Naive thymus-derived CD8-positive, alpha-beta T cell (primary cell): ENCODE results near the gene FGFR2. TPM values are rescaled to one million over a fixed set of nuclear protein-coding genes. Genes with fewer than 3 reads are reported as not detected.

Experiments used
- ATAC-seq, 2 donors: fragments of 150-1000 bp; cut with Tn5 transposase in 1 of 2; sonication (Bioruptor Pico), chemical (Tn5 transposase) in 1 of 2; 1 replicate in 1 of 2; 2 replicates in 1 of 2; pipeline ENCODE4 v1.10.0; 2021; ENCODE audit warnings: mild to moderate bottlenecking in 2 of 2, moderate library complexity in 2 of 2
- POLR2A ChIA-PET: fragments of 350-600 bp; sonication (Branson Sonifier 250); formaldehyde crosslinking; loops from one replicate; lab custom pipeline; 2021; ENCODE audit warnings: antibody characterized with exemption; lab: Charles Lee
- DNase-seq, 10 donors: peaks; one replicate each; pipeline versions ENCODE4 v3.0.0 to v3.0.0-alpha.2; 2020 to 2022
- H3K27ac Mint-ChIP-seq, 10 donors: one replicate each; pipeline ENCODE4 v1.8.0; 2020 to 2022; ENCODE audit warnings: mild to moderate bottlenecking in 10 of 10, mixed read lengths in 10 of 10, moderate library complexity in 4 of 10, inconsistent platforms in 1 of 10
- H3K27me3 Mint-ChIP-seq, 5 donors: one replicate each; pipeline ENCODE4 v1.8.0; 2021 to 2022; ENCODE audit warnings: mixed read lengths in 5 of 5
- H3K36me3 Mint-ChIP-seq, 3 donors: one replicate each; pipeline ENCODE4 v1.8.0; 2020 to 2022; ENCODE audit warnings: mixed read lengths in 3 of 3, mild to moderate bottlenecking in 2 of 3, inconsistent platforms in 1 of 3
- H3K4me1 Mint-ChIP-seq, 4 donors: one replicate each; pipeline ENCODE4 v1.8.0; 2021 to 2022; ENCODE audit warnings: mixed read lengths in 4 of 4
- H3K4me3 Mint-ChIP-seq, 10 donors: one replicate each; pipeline ENCODE4 v1.8.0; 2020 to 2022; ENCODE audit warnings: mild to moderate bottlenecking in 10 of 10, mixed read lengths in 10 of 10, moderate library complexity in 6 of 10, inconsistent platforms in 1 of 10
- H3K9me3 Mint-ChIP-seq, 9 donors: one replicate each; pipeline ENCODE4 v1.8.0; 2020 to 2022; ENCODE audit warnings: mixed read lengths in 9 of 9, mild to moderate bottlenecking in 3 of 9, inconsistent platforms in 1 of 9, moderate library complexity in 1 of 9
- polyA plus RNA-seq, 3 donors: library from polyadenylated mRNA; unstranded; fragments of 300-500 nt; fragmentation: Illumina TruSeq; gene quantifications; one replicate each; pipeline ENCODE4 v1.2.3, GENCODE V29; 2021
- total RNA-seq, 8 experiments: library from RNA in 2 of 8; stranded (reverse) in 2 of 8; gene quantifications; one replicate each; pipeline ENCODE4 v1.2.3 and lab custom pipeline; 2021 to 2026

Gene FGFR2
- total and polyA plus RNA-seq, 5 experiments from 2014 or later: 0.28 TPM; not detected in 4

DNA sequence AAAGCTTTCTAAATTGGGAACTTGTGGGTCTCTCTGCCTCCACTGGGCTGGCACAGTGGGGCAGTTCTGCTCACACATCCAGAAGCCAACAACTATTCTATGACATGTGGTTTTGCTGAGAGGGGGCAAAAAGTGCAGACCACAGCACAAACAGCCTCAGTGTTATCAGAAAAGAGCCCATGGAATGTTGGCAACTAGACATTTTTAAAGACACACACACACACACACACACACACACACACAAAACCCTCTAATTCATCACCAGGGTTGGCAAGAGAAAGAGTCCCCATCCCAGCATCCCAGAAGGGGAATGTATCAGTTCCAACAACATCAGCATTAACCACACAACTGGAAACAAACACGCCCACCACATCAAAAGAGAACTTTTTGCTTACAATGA, 117.1 kb downstream of the FGFR2 start:
- ATAC-seq: no peak
- H3K4me1 Mint-ChIP-seq: no peaks in the 10 kb centered on the region
- POLR2A ChIA-PET: no interaction called here
- no peak overlapping the region for H3K4me3 Mint-ChIP-seq
- H3K27me3 Mint-ChIP-seq: peaks cover 0 to 3% (median 1%) of the 10 kb centered on the region in 5 donors
- H3K9me3 Mint-ChIP-seq: peaks cover 0 to 2% (median 0%) of the 10 kb centered on the region in 9 donors
- no peaks in the 10 kb centered on the region for H3K36me3 Mint-ChIP-seq
- no peak for DNase-seq
- H3K27ac Mint-ChIP-seq: no peak overlapping the region

DNA sequence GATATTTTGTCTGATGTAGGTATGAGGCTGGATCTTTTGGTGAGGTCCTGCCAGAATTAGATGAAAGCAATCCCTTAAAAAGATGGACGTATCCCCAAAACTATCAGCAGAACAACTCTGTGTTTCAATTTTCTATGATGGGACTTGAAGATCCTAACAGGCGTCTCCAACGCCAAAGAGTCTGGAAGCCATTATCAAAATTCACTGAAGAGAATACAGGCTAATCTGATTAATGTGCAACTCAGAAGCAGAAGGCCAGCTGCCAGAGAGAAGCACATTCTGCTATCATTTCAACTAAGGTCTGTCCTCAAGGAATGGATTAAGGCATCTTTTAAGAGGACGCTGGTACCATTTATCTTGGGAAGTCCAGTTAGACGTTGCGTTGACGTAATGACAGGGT, 119.7 kb downstream of the FGFR2 start:
- Mint-ChIP-seq H3K9me3 (peaks cover 0 to 3% (median 0%) of the 10 kb centered on the region in 9 donors), H3K27me3 (peaks cover 0 to 8% (median 1%) of the 10 kb centered on the region in 5 donors), H3K4me3 (no peak overlapping the region), H3K36me3 (no peaks in the 10 kb centered on the region), H3K27ac (no peak overlapping the region), H3K4me1 (no peaks in the 10 kb centered on the region)
- DNase-seq: no peak
- POLR2A ChIA-PET: no interaction called here
- no peak for ATAC-seq

DNA sequence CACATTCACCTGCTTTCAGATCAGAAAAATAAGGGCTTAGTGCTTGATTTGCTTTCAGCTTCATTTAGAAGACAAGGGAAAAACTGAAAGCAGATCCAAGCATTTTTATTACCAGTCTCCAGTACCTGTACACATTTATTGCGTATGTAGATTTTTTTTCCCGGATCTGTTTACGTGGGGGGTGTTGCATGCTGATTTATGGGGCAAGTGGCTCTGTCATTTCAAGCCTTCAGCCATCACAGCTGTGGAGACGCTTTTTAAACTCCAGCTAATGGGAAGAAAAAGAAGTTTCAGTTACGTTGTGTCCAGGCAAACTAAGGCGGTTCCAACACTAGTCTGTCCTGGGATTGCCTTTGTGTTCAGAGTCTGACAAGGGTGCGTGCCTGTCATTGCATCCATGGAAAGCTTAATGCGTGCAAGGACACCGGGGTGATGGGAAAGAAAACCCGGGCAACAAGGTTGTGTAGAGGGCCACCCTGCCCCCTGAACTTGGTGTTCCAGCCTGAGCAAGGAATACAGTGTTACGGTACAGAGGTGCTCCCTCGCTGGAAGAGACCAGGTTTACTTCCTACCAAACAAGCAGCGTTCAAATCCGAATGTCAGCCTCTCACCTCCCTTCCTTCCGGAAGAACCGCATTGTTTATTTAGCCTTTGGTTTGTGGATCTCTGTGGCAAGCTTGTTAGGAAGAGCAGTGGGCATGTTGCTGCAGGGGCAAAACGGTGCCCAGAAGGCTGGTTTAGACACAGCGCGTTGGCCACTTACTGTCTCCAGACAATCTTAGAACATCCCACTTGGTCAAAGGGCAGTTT, 128.2 kb downstream of the FGFR2 start:
- Mint-ChIP-seq H3K36me3 (no peaks in the 10 kb centered on the region), H3K4me3 (no peak overlapping the region), H3K9me3 (peaks cover 0 to 3% (median 0%) of the 10 kb centered on the region in 9 donors), H3K27me3 (peaks cover 0 to 8% (median 0%) of the 10 kb centered on the region in 5 donors), H3K27ac (no peak overlapping the region), H3K4me1 (no peaks in the 10 kb centered on the region)
- ATAC-seq: no peak
- DNase-seq: no peak
- POLR2A ChIA-PET: no interaction called here

DNA sequence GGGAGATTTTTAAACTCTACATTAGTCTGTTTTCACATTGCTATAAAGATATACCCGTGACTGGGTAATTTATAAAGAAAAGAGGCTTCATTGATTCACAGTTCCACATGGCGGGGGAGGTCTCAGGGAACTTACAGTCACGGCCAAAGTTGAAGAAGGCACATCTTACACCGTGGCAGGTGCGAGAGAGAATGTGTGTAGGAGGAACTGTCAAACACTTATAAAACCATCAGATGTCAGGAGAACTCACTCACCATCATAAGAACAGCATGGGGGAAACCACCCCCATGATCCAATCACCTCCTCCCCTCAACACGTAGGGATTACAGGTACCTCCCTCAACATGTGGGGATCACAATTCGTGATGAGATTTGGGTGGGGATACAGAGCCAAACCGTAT, 129.5 kb downstream of the FGFR2 start:
- H3K4me1 Mint-ChIP-seq: no peaks in the 10 kb centered on the region
- peaks cover 0 to 2% (median 0%) of the 10 kb centered on the region in 9 donors for H3K9me3 Mint-ChIP-seq
- H3K27me3 Mint-ChIP-seq: peaks cover 0 to 4% (median 0%) of the 10 kb centered on the region in 5 donors
- POLR2A ChIA-PET: no interaction called here
- DNase-seq: no peak
- no peak overlapping the region for H3K27ac Mint-ChIP-seq
- no peak for ATAC-seq
- H3K36me3 Mint-ChIP-seq: no peaks in the 10 kb centered on the region
- H3K4me3 Mint-ChIP-seq: no peak overlapping the region

DNA sequence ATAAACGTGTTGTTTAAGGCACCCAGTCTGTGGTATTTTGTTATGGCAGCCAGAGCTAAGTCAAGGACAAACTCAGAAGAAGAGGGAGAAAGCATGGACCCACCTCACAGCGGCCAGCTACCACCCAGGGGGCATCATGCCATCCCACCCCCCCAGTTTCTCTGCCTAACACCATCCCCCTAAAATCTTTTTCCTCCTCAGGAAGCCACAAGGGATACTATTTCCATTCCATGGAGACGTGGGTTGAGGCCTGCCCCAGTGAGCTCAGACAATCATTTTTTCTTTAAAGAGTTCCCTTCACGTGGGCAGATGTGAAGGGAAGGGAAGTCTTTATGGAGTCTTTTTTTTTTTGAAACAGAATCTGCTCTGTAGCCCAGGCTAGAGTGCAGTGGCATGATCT, 131.8 kb downstream of the FGFR2 start:
- H3K27ac Mint-ChIP-seq: no peak overlapping the region
- no peak for ATAC-seq
- H3K4me3 Mint-ChIP-seq: no peak overlapping the region
- POLR2A ChIA-PET: no interaction called here
- H3K4me1 Mint-ChIP-seq: no peaks in the 10 kb centered on the region
- H3K27me3 Mint-ChIP-seq: peaks cover 0 to 6% (median 0%) of the 10 kb centered on the region in 5 donors
- no peaks in the 10 kb centered on the region for H3K36me3 Mint-ChIP-seq
- peaks cover 0 to 2% (median 0%) of the 10 kb centered on the region in 9 donors for H3K9me3 Mint-ChIP-seq
- DNase-seq: no peak

DNA sequence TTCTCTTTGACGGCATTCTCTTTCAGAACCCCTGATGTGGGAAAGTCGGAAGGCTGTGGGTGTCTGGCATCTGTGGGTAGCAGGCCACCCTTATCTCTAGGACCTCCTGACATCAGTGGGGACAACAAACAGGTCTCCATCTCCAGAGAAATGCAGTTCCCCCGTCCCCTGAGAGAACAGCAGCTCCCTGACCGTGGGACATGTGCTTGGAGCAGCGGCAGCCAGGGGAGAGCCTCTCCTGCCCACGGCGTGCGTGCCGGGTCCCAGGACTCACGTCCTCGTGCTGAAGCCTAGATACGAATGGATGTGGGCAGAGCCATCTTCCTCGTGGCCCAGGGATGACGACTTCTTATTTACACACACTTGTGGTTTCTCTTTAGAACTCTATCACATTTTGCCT, 133.0 kb downstream of the FGFR2 start:
- POLR2A ChIA-PET: no interaction called here
- no peaks in the 10 kb centered on the region for H3K4me1 Mint-ChIP-seq
- no peak overlapping the region for H3K27ac Mint-ChIP-seq

DNA sequence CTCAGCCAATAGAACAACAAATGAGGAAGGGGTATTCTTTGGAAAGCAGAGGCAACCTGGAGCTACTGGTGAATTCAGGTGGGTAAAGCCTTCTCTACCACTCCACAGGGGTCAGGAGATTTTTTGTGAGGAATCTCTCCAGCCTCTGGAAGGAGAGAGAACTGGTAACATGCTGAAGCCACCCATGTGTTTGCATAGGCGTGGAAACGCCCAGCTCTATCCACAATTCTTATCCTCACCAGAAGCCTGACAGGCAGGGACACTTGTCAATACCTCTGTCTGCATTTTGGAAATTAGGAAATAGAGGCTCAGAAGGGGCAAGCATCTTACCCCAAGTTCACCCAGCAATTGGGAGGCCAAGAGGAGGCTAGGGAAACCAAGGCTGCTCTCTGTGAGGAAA, 133.7 kb downstream of the FGFR2 start:
- Mint-ChIP-seq H3K9me3 (peaks cover 0 to 2% (median 0%) of the 10 kb centered on the region in 9 donors), H3K27ac (no peak overlapping the region), H3K4me3 (no peak overlapping the region), H3K27me3 (peaks cover 0 to 6% (median 0%) of the 10 kb centered on the region in 5 donors), H3K36me3 (no peaks in the 10 kb centered on the region), H3K4me1 (no peaks in the 10 kb centered on the region)
- POLR2A ChIA-PET: no interaction called here
- DNase-seq: no peak
- ATAC-seq: no peak

More for the DNA sequence above, 133.0 kb downstream of the FGFR2 start:
- no peak overlapping the region for H3K4me3 Mint-ChIP-seq
- H3K27me3 Mint-ChIP-seq: peaks cover 0 to 6% (median 0%) of the 10 kb centered on the region in 5 donors
- ATAC-seq (no peak), DNase-seq (no peak)
- H3K9me3 Mint-ChIP-seq: peaks cover 0 to 2% (median 0%) of the 10 kb centered on the region in 9 donors
- no peaks in the 10 kb centered on the region for H3K36me3 Mint-ChIP-seq

DNA sequence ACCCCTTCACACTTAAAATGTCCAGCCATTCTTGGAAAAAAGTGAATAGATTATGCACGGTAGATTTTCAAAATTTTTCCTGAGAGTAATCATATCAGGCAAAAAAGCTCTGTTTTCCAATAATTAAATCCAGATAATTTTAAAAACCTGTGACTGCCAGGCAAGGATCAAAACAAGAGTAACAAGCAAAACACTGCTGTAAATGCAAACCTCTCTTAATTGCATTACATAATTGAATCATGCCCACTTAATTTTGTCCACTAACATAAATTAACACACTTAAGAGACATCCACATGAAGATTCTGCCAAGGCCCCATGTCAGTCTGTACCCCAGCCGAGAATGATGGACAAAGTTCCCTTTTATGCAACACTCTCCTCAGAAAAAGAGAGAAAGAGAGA, 135.3 kb downstream of the FGFR2 start:
- Mint-ChIP-seq H3K27me3 (peaks cover 0 to 16% (median 0%) of the 10 kb centered on the region in 5 donors), H3K36me3 (no peaks in the 10 kb centered on the region), H3K4me1 (peaks cover 0 to 2% (median 0%) of the 10 kb centered on the region in 4 donors), H3K27ac (no peak overlapping the region), H3K9me3 (no peaks in the 10 kb centered on the region), H3K4me3 (no peak overlapping the region)
- POLR2A ChIA-PET: no interaction called here
- DNase-seq (no peak), ATAC-seq (no peak)

DNA sequence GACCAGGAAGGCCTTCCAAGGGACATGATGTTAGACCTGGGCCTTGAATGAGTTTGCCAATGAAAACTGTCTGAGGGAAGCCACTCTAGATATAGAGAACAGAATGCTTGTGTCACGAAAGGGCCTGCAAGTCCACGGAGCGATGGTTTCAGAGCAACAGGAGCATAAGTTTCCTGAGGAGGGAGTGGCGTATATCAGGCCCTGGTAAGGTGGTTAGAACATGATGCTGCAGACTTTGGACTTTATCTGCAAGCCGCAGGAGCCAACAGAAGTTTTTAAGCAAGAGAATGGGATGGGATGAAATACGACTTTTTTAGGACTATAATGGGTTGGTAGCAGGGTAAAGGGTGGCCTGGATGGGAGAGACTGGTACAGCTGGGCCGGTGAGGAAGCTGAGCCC, 136.0 kb downstream of the FGFR2 start:
- DNase-seq (no peak), ATAC-seq (no peak)
- Mint-ChIP-seq H3K27me3 (peaks cover 0 to 16% (median 0%) of the 10 kb centered on the region in 5 donors), H3K9me3 (peaks cover 0 to 1% (median 0%) of the 10 kb centered on the region in 9 donors), H3K4me3 (no peak overlapping the region), H3K36me3 (no peaks in the 10 kb centered on the region), H3K27ac (no peak overlapping the region), H3K4me1 (peaks cover 0 to 2% (median 0%) of the 10 kb centered on the region in 4 donors)
- POLR2A ChIA-PET: no interaction called here

DNA sequence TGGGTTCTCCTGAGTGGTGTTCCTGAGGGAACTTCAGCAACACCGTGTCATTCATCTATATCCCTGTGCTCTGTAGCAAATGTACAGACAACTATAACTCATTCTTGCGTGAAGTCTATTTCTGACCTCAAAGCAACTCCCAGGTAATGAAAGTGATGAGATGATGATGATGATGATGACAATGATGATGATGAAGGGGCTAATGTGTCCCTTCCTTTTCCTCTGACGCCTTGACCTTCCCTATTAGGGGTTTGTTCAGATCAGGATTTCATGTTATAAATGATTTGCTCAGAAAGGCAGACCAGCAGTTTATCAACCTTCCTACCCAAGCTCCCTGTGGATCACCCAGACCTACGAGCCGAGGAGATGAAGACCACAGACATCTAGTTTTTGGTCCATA, 136.9 kb downstream of the FGFR2 start:
- Mint-ChIP-seq H3K9me3 (peaks cover 0 to 9% (median 2%) of the 10 kb centered on the region in 9 donors), H3K4me3 (no peak overlapping the region), H3K27me3 (peaks cover 0 to 19% (median 0%) of the 10 kb centered on the region in 5 donors), H3K36me3 (no peaks in the 10 kb centered on the region), H3K4me1 (peaks cover 0 to 2% (median 0%) of the 10 kb centered on the region in 4 donors), H3K27ac (no peak overlapping the region)
- ATAC-seq: no peak
- POLR2A ChIA-PET: no interaction called here
- DNase-seq: no peak

DNA sequence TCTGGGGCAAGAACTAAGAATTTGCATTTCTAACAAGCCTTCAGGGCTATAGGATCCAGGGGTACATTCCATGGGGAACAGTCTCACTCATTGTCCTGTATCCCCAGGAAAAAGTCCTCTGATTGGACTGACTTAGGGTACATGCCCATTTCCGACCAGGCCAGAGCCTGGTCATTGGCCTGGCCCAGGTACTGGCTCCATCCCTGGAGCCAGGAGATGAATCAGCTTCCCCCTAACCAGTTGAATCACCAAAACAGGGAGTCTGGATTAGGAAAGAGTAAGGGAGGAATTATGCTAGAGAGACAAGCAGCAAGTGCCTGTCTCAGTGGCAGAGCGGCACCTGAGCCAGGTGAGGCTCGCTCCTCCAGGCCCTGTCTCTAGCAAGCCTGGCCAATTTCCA, 137.5 kb downstream of the FGFR2 start:
- Mint-ChIP-seq H3K9me3 (peaks cover 0 to 9% (median 2%) of the 10 kb centered on the region in 9 donors), H3K27me3 (peaks cover 0 to 19% (median 0%) of the 10 kb centered on the region in 5 donors), H3K4me1 (peaks cover 0 to 2% (median 0%) of the 10 kb centered on the region in 4 donors), H3K4me3 (no peak overlapping the region), H3K27ac (peak overlapping the region in 1 of 10 donors; percentile 89), H3K36me3 (no peaks in the 10 kb centered on the region)
- POLR2A ChIA-PET: no interaction called here
- ATAC-seq (no peak), DNase-seq (no peak)

DNA sequence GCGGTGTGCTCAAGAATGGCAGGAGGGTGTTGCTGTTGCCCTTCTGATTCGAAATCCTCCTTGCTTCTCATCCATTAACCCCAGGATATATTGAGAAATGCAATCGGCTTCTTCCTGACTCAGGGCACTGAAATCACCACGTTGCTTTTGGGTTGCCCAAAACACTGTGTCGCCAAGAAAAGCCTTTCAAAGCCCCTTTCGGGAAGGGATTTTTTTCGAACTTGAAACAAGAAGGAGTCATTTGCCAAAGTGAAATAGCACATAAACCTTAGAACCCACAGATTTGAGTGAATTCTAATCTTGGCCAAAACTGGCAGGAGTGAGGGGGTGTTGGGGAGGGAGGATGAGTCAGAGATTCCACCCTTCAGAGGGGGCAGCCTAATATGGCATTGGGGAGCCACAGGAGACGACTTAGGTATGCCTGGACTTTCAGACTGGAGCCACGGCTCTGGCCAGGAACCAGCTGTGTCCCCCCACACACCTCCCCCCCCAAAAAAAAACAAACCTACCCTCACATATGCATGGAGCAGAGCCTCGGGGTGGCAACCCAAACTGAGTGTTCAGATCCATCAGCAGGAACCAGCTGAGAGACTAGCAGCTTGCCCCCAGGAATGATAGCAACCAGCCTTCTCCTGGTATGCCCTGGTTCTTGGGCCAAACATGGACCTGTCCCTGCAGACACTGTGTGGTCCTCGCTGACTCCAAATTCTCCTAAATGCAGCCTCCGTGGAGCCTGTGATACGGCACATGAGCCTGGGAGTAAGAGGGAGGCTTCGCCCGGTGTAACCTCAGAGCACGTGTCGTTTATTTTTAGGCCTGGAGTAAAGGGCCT, 138.4 kb downstream of the FGFR2 start:
- no peak overlapping the region for H3K4me3 Mint-ChIP-seq
- DNase-seq: no peak
- H3K27ac Mint-ChIP-seq: no peak overlapping the region
- H3K36me3 Mint-ChIP-seq: no peaks in the 10 kb centered on the region
- H3K9me3 Mint-ChIP-seq: peaks cover 0 to 9% (median 2%) of the 10 kb centered on the region in 9 donors
- POLR2A ChIA-PET: no interaction called here
- ATAC-seq: no peak
- peaks cover 0 to 19% (median 0%) of the 10 kb centered on the region in 5 donors for H3K27me3 Mint-ChIP-seq
- H3K4me1 Mint-ChIP-seq: peaks cover 0 to 2% (median 0%) of the 10 kb centered on the region in 4 donors

DNA sequence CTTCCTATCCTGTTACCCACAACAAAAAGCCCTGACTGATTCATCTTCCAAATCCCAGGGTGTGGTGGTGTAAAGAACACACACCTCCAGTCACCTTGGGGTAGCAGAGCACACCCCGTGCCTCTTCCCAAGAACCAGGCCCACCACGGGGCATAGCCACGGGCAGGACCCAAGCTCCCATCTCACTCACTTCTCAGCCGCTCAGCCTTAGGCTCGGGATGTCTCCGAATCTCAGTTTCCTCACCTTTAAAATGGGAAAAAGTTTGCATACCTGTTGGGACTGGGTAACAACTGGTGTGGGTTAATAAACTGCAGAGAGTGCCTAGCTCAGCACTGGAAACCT, 139.0 kb downstream of the FGFR2 start:
- ATAC-seq: no peak
- no peak for DNase-seq
- H3K4me3 Mint-ChIP-seq: no peak overlapping the region
- H3K27ac Mint-ChIP-seq: no peak overlapping the region
- no peaks in the 10 kb centered on the region for H3K36me3 Mint-ChIP-seq
- peaks cover 0 to 19% (median 0%) of the 10 kb centered on the region in 5 donors for H3K27me3 Mint-ChIP-seq
- peaks cover 0 to 2% (median 0%) of the 10 kb centered on the region in 4 donors for H3K4me1 Mint-ChIP-seq
- POLR2A ChIA-PET: no interaction called here
- H3K9me3 Mint-ChIP-seq: peaks cover 0 to 9% (median 2%) of the 10 kb centered on the region in 9 donors
